GM21786 (cell line): ENCODE data around the gene LRFN2.

Source experiments
- ATAC-seq: cut with Tn5 transposase; IDR thresholded peaks from one replicate; pipeline ENCODE4 v1.9.1; 2021; ENCODE audit not compliant: unreplicated experiment

LRFN2 gene

GRCh38 chr6:40386200-40386599, 201.0 kb downstream of the LRFN2 start:
- ATAC-seq, result no peak

GRCh38 chr6:40383348-40384115, 203.6 kb downstream of the LRFN2 start:
- ATAC-seq, result no peak

- ATAC-seq, result no peak
Observed at GRCh38 chr6:40380271-40380670, 206.9 kb downstream of the LRFN2 start.

GRCh38 chr6:40379811-40380210, 207.4 kb downstream of the LRFN2 start:
- ATAC-seq, result no peak

GRCh38 chr6:40378725-40379074, 208.5 kb downstream of the LRFN2 start:
- no peak for ATAC-seq

GRCh38 chr6:40378071-40378724, 209.0 kb downstream of the LRFN2 start:
- no peak for ATAC-seq

- no peak for ATAC-seq
Observed at GRCh38 chr6:40377173-40377806, 209.9 kb downstream of the LRFN2 start.

- ATAC-seq, result no peak
Observed at GRCh38 chr6:40376113-40376650, 211.0 kb downstream of the LRFN2 start.

- no peak for ATAC-seq
Observed at GRCh38 chr6:40373267-40373666, 213.9 kb downstream of the LRFN2 start.

GRCh38 chr6:40371621-40372020, 215.5 kb downstream of the LRFN2 start:
- no peak for ATAC-seq

GRCh38 chr6:40371095-40371494, 216.1 kb downstream of the LRFN2 start:
- no peak for ATAC-seq

- no peak for ATAC-seq
Observed at GRCh38 chr6:40369891-40370290, 217.3 kb downstream of the LRFN2 start.

- no peak for ATAC-seq
Observed at GRCh38 chr6:40369042-40369441, 218.1 kb downstream of the LRFN2 start.

GRCh38 chr6:40362859-40363258, 224.3 kb downstream of the LRFN2 start:
- no peak for ATAC-seq

- ATAC-seq, result no peak
Observed at GRCh38 chr6:40359808-40360207, 227.4 kb downstream of the LRFN2 start.

GRCh38 chr6:40358473-40359460, 228.4 kb downstream of the LRFN2 start:
- no peak for ATAC-seq

GRCh38 chr6:40356242-40356910, 230.8 kb downstream of the LRFN2 start:
- no peak for ATAC-seq

GRCh38 chr6:40355532-40355931, 231.6 kb downstream of the LRFN2 start:
- no peak for ATAC-seq

GRCh38 chr6:40355066-40355465, 232.1 kb downstream of the LRFN2 start:
- no peak for ATAC-seq

GRCh38 chr6:40353967-40354452, 233.2 kb downstream of the LRFN2 start:
- ATAC-seq, result no peak
